WTC11 (cell line): ENCODE data around the gene RFTN1. TPM values are rescaled to one million over a fixed set of nuclear protein-coding genes. Genes with fewer than 3 reads are reported as not detected.

Experiments
- ATAC-seq: fragments of 200-7000 bp; cut with Tn5 transposase; 2 replicates; pipeline ENCODE4 v1.10.0; 2021; ENCODE audit warnings: mild to moderate bottlenecking, moderate library complexity
- CTCF ChIA-PET: fragments of 300-600 bp; sonication (Branson Sonifier 250); formaldehyde crosslinking; loops from one replicate; lab custom pipeline; 2021; ENCODE audit warnings: antibody characterized with exemption; lab: Charles Lee
- POLR2A ChIA-PET: fragments of 350-600 bp; sonication (Branson Sonifier 250); formaldehyde crosslinking; loops from one replicate; lab custom pipeline; 2021; ENCODE audit warnings: antibody characterized with exemption; lab: Charles Lee
- DNase-seq: peaks from one replicate; pipeline ENCODE4 v3.0.0; 2021; ENCODE audit warnings: low spot score
- H3K27ac Mint-ChIP-seq: 2 replicates; pipeline ENCODE4 v1.8.0; 2021; ENCODE audit warnings: mixed read lengths
- H3K27me3 Mint-ChIP-seq: 2 replicates; pipeline ENCODE4 v1.8.0; 2021; ENCODE audit warnings: low read depth, mild to moderate bottlenecking, moderate library complexity, mixed read lengths
- H3K36me3 Mint-ChIP-seq: 2 replicates; pipeline ENCODE4 v1.8.0; 2021; ENCODE audit warnings: mixed read lengths
- H3K4me1 Mint-ChIP-seq: 2 replicates; pipeline ENCODE4 v1.8.0; 2022; ENCODE audit warnings: mixed read lengths
- H3K4me3 Mint-ChIP-seq: 2 replicates; pipeline ENCODE4 v1.8.0; 2021; ENCODE audit warnings: mild to moderate bottlenecking, moderate library complexity, mixed read lengths
- H3K9me3 Mint-ChIP-seq: 2 replicates; pipeline ENCODE4 v1.8.0; 2021; ENCODE audit warnings: mixed read lengths
- AFF4 ChIP-seq: sonication (generic); formaldehyde crosslinking; IDR thresholded peaks from 2 replicates; pipeline ENCODE4 v1.8.1; 2023; ENCODE audit warnings: mild to moderate bottlenecking, missing genetic modification reagents, borderline replicate concordance
- CREM ChIP-seq: sonication (generic); formaldehyde crosslinking; IDR thresholded peaks from 2 replicates; pipeline ENCODE4 v1.8.1; 2022; ENCODE audit warnings: mild to moderate bottlenecking, missing genetic modification reagents, moderate library complexity
- ETV6 ChIP-seq: sonication (generic); formaldehyde crosslinking; IDR thresholded peaks from 2 replicates; pipeline ENCODE4 v1.8.1; 2022; ENCODE audit warnings: mild to moderate bottlenecking, missing genetic modification reagents
- FOXP1 ChIP-seq: sonication (generic); formaldehyde crosslinking; IDR thresholded peaks from 2 replicates; pipeline ENCODE4 v1.8.0; 2022; ENCODE audit warnings: missing genetic modification reagents, mild to moderate bottlenecking, moderate library complexity, borderline replicate concordance
- FOXP4 ChIP-seq: sonication (generic); formaldehyde crosslinking; IDR thresholded peaks from 2 replicates; pipeline ENCODE4 v1.8.0; 2022; ENCODE audit warnings: mild to moderate bottlenecking, missing genetic modification reagents
- JAZF1 ChIP-seq: fragments of 250-450 bp; sonication (Bioruptor Pico); IDR thresholded peaks from 2 replicates; pipeline ENCODE4 v1.9.0; 2021; ENCODE audit warnings: moderate library complexity, mild to moderate bottlenecking, inconsistent platforms
- JUN ChIP-seq: sonication (generic); formaldehyde crosslinking; IDR thresholded peaks from 2 replicates; pipeline ENCODE4 v1.8.0; 2023; ENCODE audit warnings: mild to moderate bottlenecking, missing genetic modification reagents
- MAX ChIP-seq: sonication (generic); formaldehyde crosslinking; IDR thresholded peaks from 2 replicates; pipeline ENCODE4 v1.8.0; 2022; ENCODE audit warnings: mild to moderate bottlenecking, missing genetic modification reagents
- MLX ChIP-seq: sonication (generic); formaldehyde crosslinking; IDR thresholded peaks from 2 replicates; pipeline ENCODE4 v1.8.1; 2023; ENCODE audit warnings: mild to moderate bottlenecking, missing genetic modification reagents, moderate library complexity
- MXD4 ChIP-seq: fragments of 250-450 bp; sonication (Bioruptor Pico); IDR thresholded peaks from 2 replicates; pipeline ENCODE4 v1.8.0; 2021; ENCODE audit warnings: mild to moderate bottlenecking, moderate library complexity, borderline replicate concordance
- NFATC4 ChIP-seq: fragments of 250-450 bp; sonication (Bioruptor Pico); IDR thresholded peaks from 2 replicates; pipeline ENCODE4 v1.9.0; 2021; ENCODE audit warnings: mild to moderate bottlenecking
- NR3C1 ChIP-seq: sonication (generic); formaldehyde crosslinking; conservative IDR thresholded peaks from 2 replicates; pipeline ENCODE4 v1.8.1; 2023; ENCODE audit warnings: low read depth, mild to moderate bottlenecking, missing genetic modification reagents
- SMAD3 ChIP-seq: sonication (generic); formaldehyde crosslinking; IDR thresholded peaks from 2 replicates; pipeline ENCODE4 v1.8.0; 2022; ENCODE audit warnings: missing genetic modification reagents, mild to moderate bottlenecking, borderline replicate concordance
- SOX15 ChIP-seq: fragments of 250-450 bp; sonication (Bioruptor Pico); IDR thresholded peaks from 2 replicates; pipeline ENCODE4 v1.9.0; 2021; ENCODE audit warnings: mild to moderate bottlenecking
- STAT6 ChIP-seq: sonication (generic); formaldehyde crosslinking; conservative IDR thresholded peaks from 2 replicates; pipeline ENCODE4 v1.8.1; 2023; ENCODE audit warnings: mild to moderate bottlenecking, low read depth, missing genetic modification reagents, moderate library complexity
- TCF7 ChIP-seq: sonication (generic); formaldehyde crosslinking; IDR thresholded peaks from 2 replicates; pipeline ENCODE4 v1.8.0; 2022; ENCODE audit warnings: mild to moderate bottlenecking, low read depth, missing genetic modification reagents, moderate library complexity
- TEAD1 ChIP-seq: sonication (generic); formaldehyde crosslinking; IDR thresholded peaks from 2 replicates; pipeline ENCODE4 v1.8.0; 2022; ENCODE audit warnings: mild to moderate bottlenecking, missing genetic modification reagents
- USF1 ChIP-seq: sonication (generic); formaldehyde crosslinking; IDR thresholded peaks from 2 replicates; pipeline ENCODE4 v1.8.0; 2022; ENCODE audit warnings: mild to moderate bottlenecking, missing genetic modification reagents
- ZMAT4 ChIP-seq: fragments of 250-450 bp; sonication (Bioruptor Pico); IDR thresholded peaks from 2 replicates; pipeline ENCODE4 v1.9.0; 2021; ENCODE audit warnings: mild to moderate bottlenecking
- ZNF317 ChIP-seq: sonication (generic); formaldehyde crosslinking; IDR thresholded peaks from 2 replicates; pipeline ENCODE4 v1.8.1; 2023; ENCODE audit warnings: low read depth, mild to moderate bottlenecking, moderate library complexity, missing genetic modification reagents, borderline replicate concordance
- ZNF512 ChIP-seq: sonication (generic); formaldehyde crosslinking; IDR thresholded peaks from 2 replicates; pipeline ENCODE4 v1.8.1; 2022; ENCODE audit warnings: missing genetic modification reagents, borderline replicate concordance
- total RNA-seq: library from RNA; stranded (reverse); gene quantifications from 3 replicates; pipeline ENCODE4 v1.2.3, GENCODE V29; 2021

Gene RFTN1
- total RNA-seq, 1 experiment from 2014 or later, result 3.8 TPM

- TF ChIP-seq STAT6 (CRISPR knock-in tag) (no peak), CREM (CRISPR knock-in tag) (no peak), USF1 (CRISPR knock-in tag) (no peak), MAX (CRISPR knock-in tag) (no peak), SOX15 (CRISPR knock-in tag) (no peak), JAZF1 (no peak), MLX (CRISPR knock-in tag) (no peak), AFF4 (CRISPR knock-in tag) (no peak)
- TF ChIP-seq, all 79 proteins: peak for 0
Observed at GRCh38 chr3:16463119-16463518, 50.4 kb downstream of the RFTN1 start (continued).

GRCh38 chr3:16462679-16463078 is 50.8 kb downstream of the RFTN1 start:
- TF ChIP-seq SMAD3 (no peak), ZNF317 (no peak), MLX (CRISPR knock-in tag) (no peak), ZMAT4 (CRISPR knock-in tag) (no peak), ETV6 (CRISPR knock-in tag) (no peak), FOXP4 (CRISPR knock-in tag) (no peak), TCF7 (CRISPR knock-in tag) (no peak), CREM (CRISPR knock-in tag) (no peak), TEAD1 (CRISPR knock-in tag) (no peak), NFATC4 (CRISPR knock-in tag) (no peak), FOXP1 (CRISPR knock-in tag) (no peak), MXD4 (no peak), ZNF512 (CRISPR knock-in tag) (no peak), NR3C1 (CRISPR knock-in tag) (no peak), JUN (CRISPR knock-in tag) (no peak)
- Mint-ChIP-seq H3K9me3 (peaks cover 4% of the 10 kb centered on the region; the same call in 1 of the 2 replicates), H3K4me3 (no peak overlapping the region), H3K36me3 (no peaks in the 10 kb centered on the region), H3K27ac (no peak overlapping the region), H3K4me1 (peaks cover 4% of the 10 kb centered on the region), H3K27me3 (peaks cover 20% of the 10 kb centered on the region)
- ATAC-seq (no peak), DNase-seq (no peak)
- ChIA-PET CTCF (interaction anchor here (1.2 kb wide), 1 partner anchor 96 kb away, joined by 3 read pairs; no protein-coding TSS in a partner anchor), POLR2A (no interaction called here)
